Activated T-cell treated with anti-CD3 and anti-CD28 coated beads, Interleukin-2, amount 50 U/mL, for 1 hour (primary cell): ENCODE data around the gene SURF4.

Source experiments
- DNase-seq: peaks from one replicate; pipeline ENCODE4 v3.0.0-alpha.2; 2020

Gene SURF4

DNA sequence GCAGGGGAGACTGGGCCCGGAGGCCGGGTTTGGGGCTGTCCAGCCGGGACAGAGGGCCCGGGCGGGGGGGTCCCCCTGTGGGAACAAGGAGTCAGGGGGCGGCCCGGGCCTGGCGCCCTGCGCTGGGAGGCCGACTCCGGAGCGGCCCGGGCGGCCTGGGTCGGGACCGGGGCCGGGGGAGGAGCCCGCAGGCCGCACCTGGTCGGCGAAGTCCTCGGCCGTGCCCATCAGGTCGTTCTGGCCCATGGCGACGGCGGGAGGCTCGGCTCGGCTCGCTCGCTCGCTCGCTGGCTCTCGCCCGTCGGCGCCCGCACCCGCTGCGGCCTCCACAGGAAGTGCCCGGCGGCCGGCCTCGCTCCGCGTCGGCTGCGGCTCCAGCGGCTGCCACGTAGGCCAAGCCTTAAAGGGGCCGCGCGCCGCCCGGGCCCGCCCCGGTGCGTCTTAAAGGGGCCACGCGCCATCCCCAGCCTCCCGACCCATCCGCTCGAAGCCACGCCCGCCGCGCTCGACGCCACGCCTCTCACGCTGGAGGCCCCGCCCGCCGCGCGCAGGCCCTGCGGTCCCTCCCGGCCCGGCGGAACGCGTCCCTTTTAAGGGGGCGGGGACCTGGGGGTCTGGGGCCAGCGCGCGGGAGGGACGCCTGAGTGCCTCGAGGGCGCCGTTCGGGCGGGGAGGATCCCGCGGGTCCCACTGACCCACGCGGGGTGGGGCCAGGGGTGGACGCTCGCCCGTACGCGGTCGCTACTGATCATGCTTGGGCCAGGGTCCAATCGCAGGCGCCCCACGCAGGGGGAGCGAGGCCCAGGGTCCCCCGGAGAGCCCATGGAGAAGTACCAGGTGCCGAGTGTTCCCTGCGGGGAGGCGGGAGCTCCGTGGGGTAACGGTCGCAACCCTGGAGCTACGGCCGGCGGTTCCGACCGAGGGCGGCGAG lies at the start of gene SURF4, which contains the start of gene STKLD1:
TSS of gene SURF4 (minus strand) at position 337 of the 931 bp plus-strand sequence. CDS start at position 246, 91 bp downstream.
TSS of gene STKLD1 (plus strand) at position 643 of the 931 bp plus-strand sequence. CDS start at position 751, 108 bp downstream.
- peak; percentile 98 for DNase-seq

DNA sequence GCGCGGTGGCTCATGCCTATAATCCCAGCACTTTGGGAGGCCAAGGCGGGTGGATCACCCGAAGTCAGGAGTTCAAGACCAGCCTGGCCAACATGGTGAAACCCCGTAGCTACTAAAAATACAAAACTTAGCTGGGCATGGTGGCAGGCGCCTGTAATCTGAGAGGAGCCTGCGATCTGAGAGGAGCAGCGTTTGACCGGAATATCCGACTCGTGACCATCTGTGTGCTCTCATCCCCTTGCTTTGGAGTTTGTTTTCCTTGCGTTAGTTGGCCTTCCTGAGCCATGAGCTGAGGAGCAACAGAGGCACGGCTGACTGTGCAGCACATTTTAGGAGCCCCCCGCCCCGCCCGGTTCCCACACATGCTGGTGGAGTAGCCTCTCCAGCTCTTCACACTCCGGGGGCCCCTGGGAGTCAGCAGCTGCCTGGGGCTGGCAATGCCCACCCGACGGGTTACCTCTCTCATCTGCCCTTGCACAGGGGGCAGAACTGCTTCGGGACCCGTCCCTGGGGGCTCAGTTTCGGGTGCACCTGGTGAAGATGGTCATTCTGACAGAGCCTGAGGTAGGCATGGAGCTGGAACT lies 49.3 kb upstream of the SURF4 start:
- DNase-seq, result no peak

- no peak for DNase-seq
Observed at GRCh38 chr9:133424187-133424586, 48.3 kb upstream of the SURF4 start.

DNA sequence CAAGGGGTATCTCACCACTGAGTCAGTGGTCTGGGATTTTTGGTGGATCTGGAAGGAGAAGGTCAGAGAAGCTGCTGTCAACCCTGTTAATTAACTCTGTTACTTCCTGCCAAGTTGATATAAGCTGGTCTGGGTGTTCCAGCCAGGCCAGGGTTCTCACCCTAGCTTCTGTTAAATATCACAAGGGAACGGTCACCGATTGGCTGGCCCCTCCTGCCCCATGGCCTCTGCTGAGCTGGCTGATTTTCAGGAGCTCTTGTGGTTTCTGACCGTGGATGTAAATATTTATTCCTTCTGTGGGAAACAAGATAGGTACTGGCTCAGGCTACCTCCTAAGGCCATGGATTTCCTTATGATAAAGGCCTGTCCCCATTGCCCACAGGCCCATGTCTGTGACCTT lies 47.4 kb upstream of the SURF4 start:
- DNase-seq, result no peak

GRCh38 chr9:133421615-133422542 lies 46.0 kb upstream of the SURF4 start, which contains the start of gene ADAMTS13:
TSS of gene ADAMTS13 (plus strand) at chr9:133422367. CDS start at chr9:133422444, 77 bp downstream.
- DNase-seq, result no peak

GRCh38 chr9:133420392-133420827 lies 44.5 kb upstream of the SURF4 start:
- DNase-seq, result no peak

DNA sequence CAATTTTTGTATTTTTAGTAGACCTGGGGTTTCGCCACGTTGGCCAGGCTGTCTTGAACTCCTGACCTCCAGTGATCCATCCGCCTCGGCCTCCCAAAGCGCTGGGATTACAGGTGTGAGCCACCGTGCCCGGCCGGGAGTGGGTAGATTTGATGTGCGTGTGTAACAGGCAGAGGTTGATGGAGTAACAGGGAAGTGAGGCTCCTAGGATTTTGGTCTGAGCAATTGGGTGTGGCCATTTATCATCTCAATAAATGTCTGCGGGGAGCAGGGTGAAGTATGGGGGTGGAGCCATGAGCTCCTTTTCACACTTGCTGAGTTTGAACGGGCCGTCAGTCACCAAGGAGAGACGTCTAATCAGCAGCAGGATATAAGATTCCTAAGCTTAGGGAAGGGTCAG lies 43.1 kb upstream of the SURF4 start:
- DNase-seq, result no peak

- DNase-seq, result peak; percentile 87
Observed at GRCh38 chr9:133417541-133418461, 41.9 kb upstream of the SURF4 start, which contains the start of gene REXO4. TSS of gene REXO4 (minus strand) at chr9:133418010. CDS start at chr9:133417844, 166 bp downstream.

DNA sequence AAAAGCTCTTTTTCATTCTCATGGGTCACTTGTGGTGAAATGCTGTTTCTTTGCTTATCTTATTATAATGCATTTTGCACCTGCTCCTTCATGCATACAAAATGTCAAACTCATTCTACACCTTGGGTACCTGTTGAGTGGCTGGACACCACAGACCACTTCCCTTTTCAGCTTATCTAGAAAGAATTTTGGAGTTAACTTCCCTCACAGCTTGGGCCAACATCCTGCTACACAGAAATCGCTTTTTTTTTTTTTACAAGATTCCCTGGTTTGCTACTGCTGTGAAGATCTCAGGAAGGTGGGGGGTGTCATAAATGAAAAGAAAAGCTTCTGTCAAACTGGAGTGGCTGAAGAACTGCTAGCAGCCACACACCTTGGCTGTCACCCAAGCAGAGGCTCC lies 39.3 kb upstream of the SURF4 start:
- DNase-seq, result no peak

DNA sequence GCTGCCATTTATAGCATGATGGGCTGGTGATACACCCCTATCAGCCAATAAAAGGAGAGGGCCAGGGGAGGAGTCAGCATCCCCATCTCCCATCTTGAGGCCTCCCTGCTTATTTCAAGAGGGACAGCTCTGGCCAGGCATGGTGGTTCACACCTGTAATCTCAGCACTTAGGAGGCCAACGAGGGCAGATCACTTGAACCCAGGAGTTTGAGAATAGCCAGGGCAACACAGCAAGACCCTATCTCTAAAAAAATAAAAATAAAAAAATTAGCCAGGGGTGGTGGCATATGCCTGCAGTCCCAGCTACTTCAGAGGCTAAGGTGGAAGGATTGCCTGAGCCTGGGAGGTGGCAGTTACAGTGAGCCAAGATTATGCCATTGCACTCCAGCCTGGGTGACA lies 32.2 kb upstream of the SURF4 start:
- DNase-seq, result no peak

DNA sequence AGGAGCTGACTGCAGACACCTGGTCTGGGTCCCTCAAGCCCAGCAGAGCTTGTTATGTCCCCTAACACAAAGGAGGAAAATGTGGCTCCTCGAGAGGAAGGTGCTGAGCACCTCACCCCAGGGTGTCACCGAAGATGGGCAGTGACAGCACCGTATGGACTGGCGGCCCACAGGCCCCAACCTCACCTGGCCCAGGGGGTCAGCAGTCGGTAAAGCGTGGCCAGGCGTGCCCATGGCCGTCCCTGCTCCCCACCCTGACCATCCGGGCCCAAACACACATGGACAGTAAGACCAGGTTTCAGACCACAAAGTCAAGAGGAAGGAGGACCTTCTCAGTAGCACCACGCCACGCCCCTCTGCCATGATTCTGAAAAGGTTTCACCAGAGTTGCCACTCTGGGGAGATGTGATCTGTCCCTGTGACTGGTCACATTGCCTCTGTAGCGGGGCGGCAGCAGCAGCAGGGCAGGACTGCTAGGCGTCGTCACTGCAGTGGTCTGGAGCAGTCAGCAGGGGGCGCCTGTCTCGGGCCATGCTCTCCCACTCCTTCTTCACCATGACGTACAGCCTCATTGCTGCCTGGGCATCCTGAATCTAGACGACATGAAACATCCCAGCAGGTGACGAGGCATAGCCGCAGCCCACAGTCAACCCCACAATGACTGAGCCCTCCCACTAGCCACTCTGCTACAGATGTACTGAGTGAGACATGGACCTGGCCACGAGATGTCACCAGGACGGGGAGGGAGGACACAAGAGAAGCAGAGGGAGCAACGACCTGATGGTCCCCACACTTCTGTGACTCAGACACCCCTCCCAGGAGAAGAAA lies 30.8 kb upstream of the SURF4 start:
- peak; percentile 81 for DNase-seq

- no peak for DNase-seq
Observed at GRCh38 chr9:133405508-133406438, 29.9 kb upstream of the SURF4 start.

GRCh38 chr9:133404454-133405002 lies 28.7 kb upstream of the SURF4 start:
- no peak for DNase-seq

GRCh38 chr9:133403766-133404453 lies 28.1 kb upstream of the SURF4 start:
- DNase-seq, result peak; percentile 72

DNA sequence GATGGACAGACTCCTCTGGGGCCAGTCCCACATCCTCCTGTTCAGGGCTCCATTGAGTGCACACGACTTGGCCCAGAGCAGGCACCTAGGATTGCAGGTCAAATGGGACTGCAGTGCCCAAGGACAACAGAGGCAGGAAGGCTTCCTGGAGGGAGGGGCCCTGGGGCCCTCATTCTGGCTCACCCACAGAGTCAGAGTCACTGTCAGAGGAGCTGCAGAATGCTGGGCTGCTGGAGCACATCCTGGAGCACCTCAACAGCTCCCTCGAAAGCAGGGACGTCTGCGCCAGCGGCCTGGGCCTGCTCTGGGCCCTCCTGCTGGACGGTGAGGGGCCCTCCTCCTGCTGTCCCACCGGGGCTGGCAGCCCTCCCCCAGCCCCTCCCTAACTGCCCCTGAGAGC lies 26.8 kb upstream of the SURF4 start:
- DNase-seq, result no peak

GRCh38 chr9:133401588-133401987 lies 25.7 kb upstream of the SURF4 start:
- no peak for DNase-seq

DNA sequence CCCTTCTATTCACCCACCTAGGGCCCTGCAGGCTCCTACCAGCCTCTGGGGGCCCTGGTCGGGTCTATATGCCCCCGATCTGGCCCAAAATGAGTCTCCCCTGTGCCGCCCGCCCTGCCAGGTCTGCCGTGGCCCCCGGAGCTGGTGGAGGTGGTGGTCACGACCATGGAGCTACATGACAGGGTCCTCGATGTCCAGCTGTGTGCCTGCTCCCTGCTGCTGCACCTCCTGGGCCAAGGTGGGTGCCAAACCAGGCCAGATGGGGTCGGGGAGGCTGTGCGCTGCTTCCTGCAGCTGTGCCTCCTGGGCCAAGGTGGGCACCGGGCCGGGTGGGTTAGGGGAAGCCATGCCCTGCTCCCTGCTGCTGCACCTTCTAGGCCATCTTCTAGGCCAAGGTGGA lies 24.4 kb upstream of the SURF4 start:
- DNase-seq, result no peak

- DNase-seq, result no peak
Observed at GRCh38 chr9:133397895-133398294, 22.0 kb upstream of the SURF4 start.
